Activated T-cell treated with anti-CD3 and anti-CD28 coated beads, Interleukin-2, amount 50 U/mL, for 72 hours (primary cell): ENCODE measurements around the gene PRKCA. TPM values are rescaled to one million over a fixed set of nuclear protein-coding genes. Genes with fewer than 3 reads are reported as not detected.

Source experiments
- ATAC-seq, 2 donors: fragments of 150-1000 bp; cut with Tn5 transposase; replicated peaks in 1 of 2; 2 replicates each; pipeline ENCODE4 v1.10.0; 2021; ENCODE audit warnings: moderate library complexity in 2 of 2, mild to moderate bottlenecking in 1 of 2
- DNase-seq, 2 donors: peaks; one replicate each; pipeline ENCODE4 v3.0.0; 2021 to 2022; ENCODE audit warnings: mixed read lengths in 1 of 2
- H3K27ac Mint-ChIP-seq: one replicate; pipeline ENCODE4 v1.8.0; 2022; ENCODE audit warnings: mild to moderate bottlenecking, moderate library complexity, mixed read lengths
- H3K27me3 Mint-ChIP-seq: one replicate; pipeline ENCODE4 v1.8.0; 2022; ENCODE audit warnings: low read depth, mixed read lengths
- H3K36me3 Mint-ChIP-seq, 2 donors: one replicate each; pipeline ENCODE4 v1.8.0; 2022; ENCODE audit warnings: mixed read lengths in 2 of 2, mild to moderate bottlenecking in 1 of 2; ENCODE audit not compliant: insufficient read depth in 2 of 2
- H3K4me1 Mint-ChIP-seq: one replicate; pipeline ENCODE4 v1.8.0; 2022; ENCODE audit warnings: low read depth, mixed read lengths
- H3K4me3 Mint-ChIP-seq, 2 donors: one replicate each; pipeline ENCODE4 v1.8.0; 2022; ENCODE audit warnings: mild to moderate bottlenecking in 2 of 2, mixed read lengths in 2 of 2, moderate library complexity in 2 of 2
- H3K9me3 Mint-ChIP-seq, 2 donors: one replicate each; pipeline ENCODE4 v1.8.0; 2022; ENCODE audit warnings: mixed read lengths in 2 of 2
- total RNA-seq, 2 donors: library from RNA; stranded (reverse); gene quantifications; one replicate each; pipeline ENCODE4 v1.2.3, GENCODE V29; 2022

Gene PRKCA
- total RNA-seq, 2 donors from 2014 or later: 126 to 138 TPM

GRCh38 chr17:66841328-66841727 is 538.9 kb downstream of the PRKCA start:
- Mint-ChIP-seq H3K4me1 (no peaks in the 10 kb centered on the region), H3K9me3 (peaks cover 2% of the 10 kb centered on the region in 2 donors), H3K27me3 (peaks cover 28% of the 10 kb centered on the region), H3K4me3 (no peak overlapping the region), H3K36me3 (peaks cover 0 to 1% of the 10 kb centered on the region in 2 donors), H3K27ac (no peak overlapping the region)
- ATAC-seq (no peak), DNase-seq (no peak)

- Mint-ChIP-seq H3K9me3 (peaks cover 2 to 6% of the 10 kb centered on the region in 2 donors), H3K4me1 (no peaks in the 10 kb centered on the region), H3K4me3 (no peak overlapping the region), H3K27ac (no peak overlapping the region), H3K27me3 (peaks cover 27% of the 10 kb centered on the region), H3K36me3 (peaks cover 0 to 1% of the 10 kb centered on the region in 2 donors)
- no peak for DNase-seq
- ATAC-seq: no peak
Measured at GRCh38 chr17:66841744-66842143, 539.3 kb downstream of the PRKCA start.

GRCh38 chr17:66842505-66842904 is 540.1 kb downstream of the PRKCA start:
- Mint-ChIP-seq H3K4me1 (no peaks in the 10 kb centered on the region), H3K27me3 (peaks cover 19% of the 10 kb centered on the region), H3K36me3 (peaks cover 0 to 1% of the 10 kb centered on the region in 2 donors), H3K9me3 (peaks cover 2 to 6% of the 10 kb centered on the region in 2 donors), H3K4me3 (no peak overlapping the region), H3K27ac (no peak overlapping the region)
- ATAC-seq: no peak
- no peak for DNase-seq

- H3K36me3 Mint-ChIP-seq: peaks cover 0 to 1% of the 10 kb centered on the region in 2 donors
- H3K4me1 Mint-ChIP-seq: no peaks in the 10 kb centered on the region
- ATAC-seq: no peak
- H3K4me3 Mint-ChIP-seq: no peak overlapping the region
- H3K27ac Mint-ChIP-seq: no peak overlapping the region
- H3K27me3 Mint-ChIP-seq: peaks cover 16% of the 10 kb centered on the region
- DNase-seq: no peak
- H3K9me3 Mint-ChIP-seq: peaks cover 2 to 6% of the 10 kb centered on the region in 2 donors
Measured at GRCh38 chr17:66842959-66843358, 540.5 kb downstream of the PRKCA start.

- DNase-seq (no peak), ATAC-seq (no peak)
- Mint-ChIP-seq H3K4me1 (no peaks in the 10 kb centered on the region), H3K27me3 (peaks cover 16% of the 10 kb centered on the region), H3K9me3 (peaks cover 2 to 6% of the 10 kb centered on the region in 2 donors), H3K4me3 (no peak overlapping the region), H3K27ac (no peak overlapping the region), H3K36me3 (peaks cover 0 to 1% of the 10 kb centered on the region in 2 donors)
Measured at GRCh38 chr17:66843627-66844026, 541.2 kb downstream of the PRKCA start.

GRCh38 chr17:66847704-66848103 is 545.3 kb downstream of the PRKCA start:
- Mint-ChIP-seq H3K4me3 (no peak overlapping the region), H3K27ac (no peak overlapping the region), H3K9me3 (peaks cover 2 to 6% of the 10 kb centered on the region in 2 donors), H3K27me3 (peaks cover 9% of the 10 kb centered on the region), H3K4me1 (no peaks in the 10 kb centered on the region), H3K36me3 (peaks cover 0 to 1% of the 10 kb centered on the region in 2 donors)
- DNase-seq (no peak), ATAC-seq (no peak)

- peaks cover 0 to 1% of the 10 kb centered on the region in 2 donors for H3K36me3 Mint-ChIP-seq
- H3K9me3 Mint-ChIP-seq: peaks cover 2 to 6% of the 10 kb centered on the region in 2 donors
Measured at GRCh38 chr17:66848496-66848895, 546.1 kb downstream of the PRKCA start.

GRCh38 chr17:66849032-66849655 is 546.7 kb downstream of the PRKCA start:
- no peak for DNase-seq
- Mint-ChIP-seq H3K27ac (no peak overlapping the region), H3K27me3 (peaks cover 9% of the 10 kb centered on the region)

More at GRCh38 chr17:66848496-66848895, 546.1 kb downstream of the PRKCA start:
- H3K27me3 Mint-ChIP-seq: peaks cover 9% of the 10 kb centered on the region
- no peaks in the 10 kb centered on the region for H3K4me1 Mint-ChIP-seq
- no peak for ATAC-seq
- no peak overlapping the region for H3K27ac Mint-ChIP-seq
- no peak overlapping the region for H3K4me3 Mint-ChIP-seq
- no peak for DNase-seq

GRCh38 chr17:66849851-66850580 is 547.6 kb downstream of the PRKCA start:
- H3K36me3 Mint-ChIP-seq: peaks cover 1% of the 10 kb centered on the region in 2 donors
- H3K4me3 Mint-ChIP-seq: no peak overlapping the region
- ATAC-seq (no peak), DNase-seq (no peak)
- H3K4me1 Mint-ChIP-seq: no peaks in the 10 kb centered on the region
- H3K27ac Mint-ChIP-seq: no peak overlapping the region
- H3K9me3 Mint-ChIP-seq: peaks cover 2 to 6% of the 10 kb centered on the region in 2 donors
- H3K27me3 Mint-ChIP-seq: peaks cover 6% of the 10 kb centered on the region

More at GRCh38 chr17:66849032-66849655, 546.7 kb downstream of the PRKCA start:
- Mint-ChIP-seq H3K9me3 (peaks cover 2 to 6% of the 10 kb centered on the region in 2 donors), H3K36me3 (peaks cover 0 to 1% of the 10 kb centered on the region in 2 donors), H3K4me3 (no peak overlapping the region), H3K4me1 (no peaks in the 10 kb centered on the region)
- ATAC-seq: no peak

GRCh38 chr17:66850692-66851091 is 548.3 kb downstream of the PRKCA start:
- DNase-seq (no peak), ATAC-seq (no peak)
- H3K4me3 Mint-ChIP-seq: no peak overlapping the region
- no peaks in the 10 kb centered on the region for H3K4me1 Mint-ChIP-seq
- peaks cover 4% of the 10 kb centered on the region for H3K27me3 Mint-ChIP-seq
- peaks cover 1% of the 10 kb centered on the region in 2 donors for H3K36me3 Mint-ChIP-seq
- H3K27ac Mint-ChIP-seq: no peak overlapping the region
- H3K9me3 Mint-ChIP-seq: peaks cover 2 to 6% of the 10 kb centered on the region in 2 donors

GRCh38 chr17:66855204-66855603 is 552.8 kb downstream of the PRKCA start:
- peak; percentile 46 to 53 for DNase-seq
- ATAC-seq: no peak
- Mint-ChIP-seq H3K36me3 (peaks cover 0 to 1% of the 10 kb centered on the region in 2 donors), H3K4me1 (peaks cover 5% of the 10 kb centered on the region), H3K9me3 (no peaks in the 10 kb centered on the region), H3K27me3 (peaks cover 15% of the 10 kb centered on the region), H3K27ac (no peak overlapping the region), H3K4me3 (no peak overlapping the region)

GRCh38 chr17:66858226-66859083 is 556.0 kb downstream of the PRKCA start:
- Mint-ChIP-seq H3K4me1 (peaks cover 10% of the 10 kb centered on the region), H3K27me3 (peaks cover 36% of the 10 kb centered on the region), H3K4me3 (no peak overlapping the region), H3K27ac (no peak overlapping the region), H3K9me3 (no peaks in the 10 kb centered on the region), H3K36me3 (peaks cover 0 to 1% of the 10 kb centered on the region in 2 donors)
- no peak for DNase-seq
- ATAC-seq: no peak

- H3K9me3 Mint-ChIP-seq: peaks cover 2 to 3% of the 10 kb centered on the region in 2 donors
- H3K4me1 Mint-ChIP-seq: peaks cover 10% of the 10 kb centered on the region
- ATAC-seq (no peak), DNase-seq (no peak)
- no peak overlapping the region for H3K27ac Mint-ChIP-seq
- H3K36me3 Mint-ChIP-seq: peaks cover 0 to 2% of the 10 kb centered on the region in 2 donors
- H3K4me3 Mint-ChIP-seq: no peak overlapping the region
- H3K27me3 Mint-ChIP-seq: peaks cover 45% of the 10 kb centered on the region
Measured at GRCh38 chr17:66859353-66859752, 556.9 kb downstream of the PRKCA start.
